ENCODE results near the gene GADD45GIP1. TPM values are rescaled to one million over a fixed set of nuclear protein-coding genes. Genes with fewer than 3 reads are reported as not detected.

GADD45GIP1 gene
- total RNA-seq, 2 experiments from 2014 or later = 12.1 to 12.8 TPM

DNA sequence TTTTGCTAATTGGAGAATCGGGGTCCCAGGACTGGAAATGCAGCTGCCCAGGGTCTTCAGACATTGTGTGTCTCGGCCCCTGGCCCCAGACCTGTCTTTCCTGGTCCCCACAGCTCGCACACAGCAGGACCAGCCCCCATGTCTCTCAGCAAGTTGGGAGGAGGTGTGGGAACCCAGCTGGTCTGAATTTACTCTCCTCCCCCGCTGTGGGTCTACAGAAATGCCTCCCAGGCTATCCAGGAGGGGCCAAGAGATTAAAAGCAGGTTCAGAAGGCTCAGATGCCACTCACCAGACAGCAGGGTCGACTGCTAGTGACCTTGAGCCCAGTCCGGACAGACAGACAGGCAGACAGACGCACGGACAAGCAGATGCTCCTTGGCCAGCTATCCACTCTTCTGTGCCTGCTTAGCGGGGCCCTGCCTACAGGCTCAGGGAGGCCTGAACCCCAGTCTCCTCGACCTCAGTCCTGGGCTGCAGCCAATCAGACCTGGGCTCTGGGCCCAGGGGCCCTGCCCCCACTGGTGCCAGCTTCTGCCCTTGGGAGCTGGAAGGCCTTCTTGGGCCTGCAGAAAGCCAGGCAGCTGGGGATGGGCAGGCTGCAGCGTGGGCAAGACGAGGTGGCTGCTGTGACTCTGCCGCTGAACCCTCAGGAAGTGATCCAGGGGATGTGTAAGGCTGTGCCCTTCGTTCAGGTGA is 12.4 kb upstream of the GADD45GIP1 start, which contains the start of gene DAND5:
DAND5 (plus strand) TSS at position 285 of the 697 bp plus-strand sequence; CDS start at position 370, 85 bp downstream.
- ATAC-seq (ENCODE audit: poor library complexity) (no peak), DNase-seq (no peak)
- ChIA-PET POLR2A (no interaction called here), CTCF (no interaction called here)
- H3K4me1 Mint-ChIP-seq (ENCODE audit: low read depth) = peaks cover 9% of the 10 kb centered on the region
- no peak within 1 kb of the TSS for H3K27ac ChIP-seq (ENCODE audit: low read depth in 1 of 2, low read length in 2 of 2)
- no peaks in the 10 kb centered on the region for H3K9me3 ChIP-seq (ENCODE audit: control insufficient read depth in 1 of 2, insufficient read depth in 1 of 2, low read length in 2 of 2)
- no peak within 1 kb of the TSS for H3K27ac Mint-ChIP-seq
- H3K36me3 ChIP-seq (ENCODE audit: insufficient read depth, low read length) = no peaks in the 10 kb centered on the region
- TF ChIP-seq, protein P1, sequence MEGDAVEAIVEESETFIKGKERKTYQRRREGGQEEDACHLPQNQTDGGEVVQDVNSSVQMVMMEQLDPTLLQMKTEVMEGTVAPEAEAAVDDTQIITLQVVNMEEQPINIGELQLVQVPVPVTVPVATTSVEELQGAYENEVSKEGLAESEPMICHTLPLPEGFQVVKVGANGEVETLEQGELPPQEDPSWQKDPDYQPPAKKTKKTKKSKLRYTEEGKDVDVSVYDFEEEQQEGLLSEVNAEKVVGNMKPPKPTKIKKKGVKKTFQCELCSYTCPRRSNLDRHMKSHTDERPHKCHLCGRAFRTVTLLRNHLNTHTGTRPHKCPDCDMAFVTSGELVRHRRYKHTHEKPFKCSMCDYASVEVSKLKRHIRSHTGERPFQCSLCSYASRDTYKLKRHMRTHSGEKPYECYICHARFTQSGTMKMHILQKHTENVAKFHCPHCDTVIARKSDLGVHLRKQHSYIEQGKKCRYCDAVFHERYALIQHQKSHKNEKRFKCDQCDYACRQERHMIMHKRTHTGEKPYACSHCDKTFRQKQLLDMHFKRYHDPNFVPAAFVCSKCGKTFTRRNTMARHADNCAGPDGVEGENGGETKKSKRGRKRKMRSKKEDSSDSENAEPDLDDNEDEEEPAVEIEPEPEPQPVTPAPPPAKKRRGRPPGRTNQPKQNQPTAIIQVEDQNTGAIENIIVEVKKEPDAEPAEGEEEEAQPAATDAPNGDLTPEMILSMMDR (IDR thresholded peaks at IDR 0.05) = no peak
- no peak within 1 kb of the TSS for H3K4me3 ChIP-seq (ENCODE audit: low read length)
- no peaks in the 10 kb centered on the region for H3K36me3 Mint-ChIP-seq (ENCODE audit: low read depth)
- H3K27me3 Mint-ChIP-seq = no peaks in the 10 kb centered on the region
- intact Hi-C loops (cut with DNase I, micrococcal nuclease) = no loop called here
- H3K4me3 Mint-ChIP-seq = no peak within 1 kb of the TSS
- peaks cover 13% of the 10 kb centered on the region for H3K4me1 ChIP-seq (ENCODE audit: insufficient read depth, low read length)
- H3K9me3 Mint-ChIP-seq = no peaks in the 10 kb centered on the region
- H3K27me3 ChIP-seq (ENCODE audit: control insufficient read depth in 1 of 2, insufficient read depth in 2 of 2, low read length in 2 of 2) = no peaks in the 10 kb centered on the region

DNA sequence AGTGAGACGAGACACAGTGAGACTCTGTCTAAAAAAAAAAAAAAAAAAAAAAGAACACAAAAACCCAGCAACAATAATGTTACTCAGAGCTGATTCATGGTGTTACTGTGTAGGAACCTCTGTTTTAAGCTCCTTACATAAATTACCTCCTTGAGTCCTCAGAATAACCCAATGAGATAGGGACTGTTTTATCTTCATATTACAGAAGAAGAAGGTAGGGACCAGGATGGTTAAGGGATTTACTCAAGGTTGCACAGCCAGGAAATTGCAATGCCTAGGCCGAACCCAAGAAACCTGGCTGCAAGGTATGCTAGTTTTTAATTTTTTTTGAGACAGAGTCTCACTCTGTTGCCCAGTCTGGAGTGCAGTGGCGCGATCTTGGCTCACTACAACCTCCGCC is 10.9 kb upstream of the GADD45GIP1 start:
- Mint-ChIP-seq H3K27me3 (no peaks in the 10 kb centered on the region), H3K4me1 (ENCODE audit: low read depth) (peaks cover 9% of the 10 kb centered on the region), H3K36me3 (ENCODE audit: low read depth) (no peaks in the 10 kb centered on the region), H3K4me3 (no peak overlapping the region), H3K9me3 (no peaks in the 10 kb centered on the region), H3K27ac (no peak overlapping the region)
- intact Hi-C loops (cut with DNase I, micrococcal nuclease) = no loop called here
- no peak for DNase-seq
- no peaks in the 10 kb centered on the region for H3K9me3 ChIP-seq (ENCODE audit: control insufficient read depth in 1 of 2, insufficient read depth in 1 of 2, low read length in 2 of 2)
- H3K27me3 ChIP-seq (ENCODE audit: control insufficient read depth in 1 of 2, insufficient read depth in 2 of 2, low read length in 2 of 2) = no peaks in the 10 kb centered on the region
- H3K4me3 ChIP-seq (ENCODE audit: low read length) = no peak overlapping the region
- ChIA-PET POLR2A (interaction anchor here (0.8 kb wide), 1 partner anchor 38 kb away, joined by 3 read pairs; no protein-coding TSS in a partner anchor), CTCF (interaction anchor here (0.6 kb wide), 1 partner anchor 134 kb away, joined by 4 read pairs; no protein-coding TSS in a partner anchor)
- no peak overlapping the region for H3K27ac ChIP-seq (ENCODE audit: low read depth in 1 of 2, low read length in 2 of 2)
- no peak for ATAC-seq (ENCODE audit: poor library complexity)
- H3K4me1 ChIP-seq (ENCODE audit: insufficient read depth, low read length) = peaks cover 13% of the 10 kb centered on the region
- TF ChIP-seq, protein P1 (IDR thresholded peaks at IDR 0.05) = no peak
- no peaks in the 10 kb centered on the region for H3K36me3 ChIP-seq (ENCODE audit: insufficient read depth, low read length)

DNA sequence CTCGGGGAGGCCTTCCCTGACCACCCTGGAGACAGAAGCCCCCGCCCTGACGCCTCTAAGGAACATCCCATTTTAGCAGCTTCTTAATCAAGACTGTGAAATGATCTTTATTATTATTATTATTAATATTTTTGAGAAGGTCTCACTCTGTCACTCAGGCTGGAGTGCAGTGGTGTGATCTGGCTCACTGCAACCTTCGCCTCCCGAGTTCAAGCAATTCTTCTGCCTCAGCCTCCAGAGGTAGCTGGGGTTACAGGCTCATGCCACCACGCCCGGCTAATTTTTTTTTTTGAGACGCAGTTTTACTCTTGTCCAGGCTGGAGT is 8.8 kb upstream of the GADD45GIP1 start:
- H3K4me3 Mint-ChIP-seq = no peak overlapping the region

More for the DNA sequence above, 8.8 kb upstream of the GADD45GIP1 start:
- Mint-ChIP-seq H3K4me1 (ENCODE audit: low read depth) (peaks cover 9% of the 10 kb centered on the region), H3K9me3 (no peaks in the 10 kb centered on the region), H3K27ac (no peak overlapping the region), H3K27me3 (no peaks in the 10 kb centered on the region), H3K36me3 (ENCODE audit: low read depth) (no peaks in the 10 kb centered on the region)
- DNase-seq (no peak), ATAC-seq (ENCODE audit: poor library complexity) (no peak)
- Histone ChIP-seq H3K4me1 (ENCODE audit: insufficient read depth, low read length) (peaks cover 13% of the 10 kb centered on the region), H3K27me3 (ENCODE audit: control insufficient read depth in 1 of 2, insufficient read depth in 2 of 2, low read length in 2 of 2) (no peaks in the 10 kb centered on the region), H3K36me3 (ENCODE audit: insufficient read depth, low read length) (no peaks in the 10 kb centered on the region), H3K4me3 (ENCODE audit: low read length) (no peak overlapping the region), H3K27ac (ENCODE audit: low read depth in 1 of 2, low read length in 2 of 2) (no peak overlapping the region), H3K9me3 (ENCODE audit: control insufficient read depth in 1 of 2, insufficient read depth in 1 of 2, low read length in 2 of 2) (no peaks in the 10 kb centered on the region)
- ChIA-PET CTCF (interaction anchor here (0.6 to 2.4 kb wide), 38 partner anchors 11 to 808 kb away, joined by 3 to 51 read pairs (median 5); partner anchors contain the start of genes CALR, DNASE2, FARSA and GADD45GIP1), POLR2A (interaction anchor here (0.7 to 1.9 kb wide), 11 partner anchors 9 to 186 kb away, joined by 3 to 17 read pairs (median 8); partner anchors contain the start of genes CALR, GADD45GIP1, GCDH and NACC1)
- intact Hi-C loops (cut with DNase I, micrococcal nuclease) = loop anchor here (1.0 kb wide), 1 partner anchor 80 kb away; no protein-coding TSS in a partner anchor
- TF ChIP-seq, protein P1 (IDR thresholded peaks at IDR 0.05) = no peak

Data from CD4-positive, alpha-beta T cell (primary cell).